Putamen (tissue), 1 donor: ENCODE data around the gene UBC.
"Not testable (repeated sequence)": the region's sequence is repeated elsewhere in the genome, so short reads cannot be mapped to it uniquely, and the experiment has no call there.

ENCODE experiments used
- DNase-seq: peaks from one replicate; pipeline ENCODE4 v3.0.0-alpha.2; 2016; ENCODE audit warnings: low spot score

Gene UBC

DNA sequence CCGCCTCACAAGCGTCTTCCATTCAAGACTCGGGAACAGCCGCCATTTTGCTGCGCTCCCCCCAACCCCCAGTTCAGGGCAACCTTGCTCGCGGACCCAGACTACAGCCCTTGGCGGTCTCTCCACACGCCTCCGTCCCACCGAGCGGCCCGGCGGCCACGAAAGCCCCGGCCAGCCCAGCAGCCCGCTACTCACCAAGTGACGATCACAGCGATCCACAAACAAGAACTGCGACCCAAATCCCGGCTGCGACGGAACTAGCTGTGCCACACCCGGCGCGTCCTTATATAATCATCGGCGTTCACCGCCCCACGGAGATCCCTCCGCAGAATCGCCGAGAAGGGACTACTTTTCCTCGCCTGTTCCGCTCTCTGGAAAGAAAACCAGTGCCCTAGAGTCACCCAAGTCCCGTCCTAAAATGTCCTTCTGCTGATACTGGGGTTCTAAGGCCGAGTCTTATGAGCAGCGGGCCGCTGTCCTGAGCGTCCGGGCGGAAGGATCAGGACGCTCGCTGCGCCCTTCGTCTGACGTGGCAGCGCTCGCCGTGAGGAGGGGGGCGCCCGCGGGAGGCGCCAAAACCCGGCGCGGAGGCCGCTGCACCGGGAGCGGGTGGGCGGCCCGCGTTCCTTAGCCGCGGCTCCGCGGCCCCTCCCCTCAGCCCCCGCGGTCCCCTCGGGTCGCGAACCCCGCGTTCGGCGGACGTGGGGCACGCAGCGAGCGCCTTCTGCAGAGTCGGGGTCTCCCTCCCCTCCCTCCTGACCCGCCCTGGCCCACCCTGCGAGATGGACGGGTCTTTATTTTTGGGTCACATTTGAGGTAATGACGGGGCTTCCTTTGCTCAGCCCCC is at the start of gene UBC:
Gene UBC, minus strand, starts transcription at position 259 of the 847 bp plus-strand sequence. CDS start 879 bp downstream, outside the sequence.
- DNase-seq = peak; percentile 92

DNA sequence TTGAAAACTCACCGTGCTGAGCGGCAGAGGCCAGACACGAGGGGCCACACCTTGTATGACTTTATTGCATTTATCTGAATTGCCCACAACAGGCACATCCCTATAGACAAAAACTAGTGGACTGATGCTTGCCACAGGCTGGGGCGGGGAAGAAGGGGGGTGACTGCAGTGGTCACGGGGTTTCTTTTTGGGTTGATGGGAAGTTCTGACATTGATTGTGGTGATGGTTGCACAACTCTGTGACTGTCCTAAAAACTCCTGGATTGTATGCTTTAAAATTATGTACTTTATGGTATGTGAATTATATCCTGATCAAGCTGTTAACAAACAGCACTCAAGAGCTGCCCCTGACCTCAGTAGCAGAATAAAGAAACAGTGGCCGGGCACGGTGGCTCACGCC is 48.8 kb upstream of the UBC start:
- no peak for DNase-seq

DNA sequence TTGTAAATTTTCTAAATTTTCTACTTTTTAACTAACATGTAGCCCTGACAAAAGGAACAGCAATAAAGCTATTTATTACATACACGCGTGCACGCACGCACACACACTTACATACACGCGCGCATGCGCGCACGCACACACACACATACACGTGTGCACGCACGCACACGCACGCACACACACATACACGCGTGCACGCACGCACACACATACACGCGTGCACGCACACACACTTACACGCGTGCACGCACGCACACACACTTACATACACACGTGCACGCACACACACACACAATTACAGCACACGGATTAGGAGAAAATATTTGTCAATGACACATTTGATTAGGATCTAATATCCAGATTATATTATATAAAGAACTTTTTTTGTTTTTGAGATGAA is 46.6 kb upstream of the UBC start:
- no peak for DNase-seq

DNA sequence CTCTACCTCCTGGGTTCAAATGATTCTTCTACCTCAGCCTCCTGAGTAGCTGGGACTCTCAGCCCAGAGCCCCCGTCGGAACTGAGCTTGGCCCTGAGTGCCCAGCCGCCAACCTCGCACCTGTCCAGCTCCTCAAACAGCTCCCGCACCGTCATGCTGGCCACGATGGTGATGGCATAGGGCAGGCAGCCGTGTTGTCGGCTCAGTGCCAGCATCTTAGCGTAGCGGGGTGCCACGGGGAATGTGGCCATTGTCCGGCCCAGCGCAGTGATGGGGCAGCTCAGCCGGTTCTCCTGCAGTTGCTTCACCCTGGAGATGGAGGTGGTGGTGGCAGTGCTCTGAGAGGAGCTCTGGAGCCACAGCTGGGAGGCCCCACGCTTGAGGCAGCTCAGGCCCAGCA is 42.1 kb upstream of the UBC start:
- DNase-seq = no peak

DNA sequence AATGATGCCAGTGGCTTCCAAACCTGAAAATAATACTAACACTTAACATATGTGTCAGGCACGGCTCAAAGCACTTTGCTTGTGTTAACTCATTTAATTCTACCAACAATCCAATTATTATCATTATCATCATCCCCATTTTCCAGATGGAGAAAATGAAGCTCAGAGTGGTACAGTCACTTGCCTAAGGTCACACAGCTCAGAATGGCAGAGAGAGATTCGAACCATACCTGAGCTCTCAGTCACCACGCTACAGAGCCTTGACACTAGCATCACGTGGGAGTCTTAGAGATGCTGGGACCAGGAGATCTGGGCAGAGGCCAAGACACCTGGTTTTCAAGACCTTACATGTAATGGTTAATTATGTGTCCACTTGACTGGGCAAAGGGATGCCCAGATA is 40.3 kb upstream of the UBC start:
- no peak for DNase-seq

DNA sequence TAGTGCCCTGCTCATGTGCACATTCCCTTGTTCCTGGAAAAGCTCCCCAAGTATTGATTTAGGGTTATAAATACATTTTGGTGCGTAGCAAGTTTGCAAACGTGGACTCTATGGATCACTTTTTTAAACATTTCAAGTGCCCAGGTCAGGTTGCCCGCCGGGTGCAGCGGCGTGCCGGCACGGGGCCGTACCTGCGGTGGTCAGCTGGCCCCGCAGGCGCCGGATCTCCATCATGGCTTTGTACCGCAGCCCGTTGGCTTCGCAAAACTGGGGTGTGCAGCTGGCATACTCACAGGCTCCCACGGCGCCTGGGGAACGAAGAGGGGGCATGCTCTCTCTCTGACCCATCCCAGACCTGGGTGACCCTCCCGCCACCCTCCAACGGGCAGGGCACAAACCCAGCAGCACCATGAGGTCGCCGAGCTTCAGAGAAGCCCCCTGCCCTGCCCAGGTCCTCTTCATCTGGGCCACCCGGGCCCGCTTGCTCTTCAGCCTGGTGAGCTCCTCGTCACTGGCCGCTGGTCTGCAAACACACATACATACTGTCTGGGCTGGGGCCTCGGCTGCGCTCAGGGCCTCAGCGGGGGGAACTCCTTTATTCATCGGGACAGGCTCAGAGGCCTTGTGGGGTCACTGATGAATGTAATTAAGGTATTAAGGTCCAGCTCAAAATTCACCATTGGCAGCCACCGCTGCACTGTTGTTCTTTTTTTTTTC is 39.4 kb upstream of the UBC start:
- no peak for DNase-seq

DNA sequence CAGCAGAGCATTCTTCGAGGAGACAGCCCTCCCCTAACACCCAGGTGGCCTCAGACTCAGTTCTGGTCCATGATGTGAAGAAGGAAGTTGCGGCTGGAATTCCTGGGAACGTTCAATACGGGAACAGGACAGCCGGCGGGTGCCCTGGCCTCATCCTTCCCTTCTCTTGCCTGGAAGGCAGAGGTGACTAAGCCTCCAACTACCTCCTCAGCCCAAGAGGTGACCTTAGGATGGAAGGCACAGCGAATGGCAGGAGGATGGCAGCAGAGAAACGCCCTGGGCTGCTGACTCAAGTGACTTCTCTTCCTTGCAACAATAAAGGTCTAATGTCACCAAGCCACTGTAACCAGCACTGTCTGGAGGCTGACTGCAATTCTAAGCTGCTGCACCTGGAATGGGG is 38.4 kb upstream of the UBC start:
- no peak for DNase-seq

DNA sequence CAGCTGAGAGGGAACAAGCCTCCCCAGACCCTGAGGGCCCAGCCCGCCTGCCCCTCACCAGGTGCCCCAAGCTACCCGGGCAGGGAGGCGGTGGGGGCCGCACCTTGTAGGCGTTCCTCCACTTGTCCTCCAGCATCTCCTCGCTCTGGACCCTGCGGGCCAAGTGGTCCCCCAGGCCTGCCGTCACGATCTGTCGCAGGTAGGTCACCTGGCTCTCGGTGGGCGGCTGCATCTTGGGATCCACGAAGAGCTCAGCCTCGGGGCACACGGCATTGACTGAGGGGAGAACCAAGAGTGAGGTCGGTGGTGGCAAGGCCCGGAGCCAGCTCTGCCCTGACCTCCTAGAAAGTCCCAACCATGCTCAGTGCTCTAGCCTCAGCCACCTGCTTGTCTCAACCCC is 37.8 kb upstream of the UBC start:
- DNase-seq = no peak

DNA sequence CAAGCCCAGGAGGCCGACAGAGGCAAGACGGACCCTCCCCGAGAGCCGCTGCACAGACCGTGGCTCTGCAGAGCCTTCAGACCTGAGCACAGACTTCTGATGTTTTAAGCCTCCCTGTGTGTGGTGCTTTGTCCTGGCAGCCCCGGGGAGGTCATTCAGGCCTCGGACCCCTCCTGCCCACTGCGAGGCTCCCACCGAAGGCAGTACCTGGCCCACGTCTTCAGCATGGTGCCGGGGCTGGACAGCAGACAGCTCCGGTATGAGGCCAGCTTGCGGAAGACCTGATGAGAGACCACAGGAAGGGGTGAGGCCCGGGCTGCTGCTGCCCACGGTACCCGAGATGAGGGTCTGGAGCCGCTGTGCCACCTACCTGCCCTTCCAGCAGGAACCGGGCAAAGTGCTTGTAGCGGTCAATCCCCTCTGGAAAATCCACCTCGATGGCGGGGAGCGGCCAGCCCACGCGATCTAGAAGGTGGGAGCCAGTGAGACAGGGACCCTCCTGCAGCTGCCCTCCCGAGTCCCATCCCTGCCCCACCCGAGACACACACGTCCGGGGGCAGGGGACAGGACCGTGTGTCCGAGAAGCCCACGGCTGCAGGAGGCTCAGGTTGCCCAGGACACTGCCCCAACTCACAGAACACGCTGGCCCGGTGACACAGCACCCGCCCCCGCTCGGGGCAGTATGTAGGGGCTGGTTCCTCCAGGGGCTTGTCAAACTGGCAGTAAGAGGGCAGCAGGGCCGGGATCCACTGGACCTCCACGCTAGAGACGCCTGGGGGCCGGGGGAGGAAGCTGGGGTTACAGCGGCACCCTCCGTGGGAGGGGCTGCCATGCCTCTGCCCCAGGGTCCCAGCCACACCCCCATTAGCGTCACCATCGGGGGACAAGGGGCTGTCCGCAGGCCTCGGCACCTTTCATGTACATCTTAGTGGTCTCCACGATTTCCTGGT is 35.6 kb upstream of the UBC start:
- no peak for DNase-seq

DNA sequence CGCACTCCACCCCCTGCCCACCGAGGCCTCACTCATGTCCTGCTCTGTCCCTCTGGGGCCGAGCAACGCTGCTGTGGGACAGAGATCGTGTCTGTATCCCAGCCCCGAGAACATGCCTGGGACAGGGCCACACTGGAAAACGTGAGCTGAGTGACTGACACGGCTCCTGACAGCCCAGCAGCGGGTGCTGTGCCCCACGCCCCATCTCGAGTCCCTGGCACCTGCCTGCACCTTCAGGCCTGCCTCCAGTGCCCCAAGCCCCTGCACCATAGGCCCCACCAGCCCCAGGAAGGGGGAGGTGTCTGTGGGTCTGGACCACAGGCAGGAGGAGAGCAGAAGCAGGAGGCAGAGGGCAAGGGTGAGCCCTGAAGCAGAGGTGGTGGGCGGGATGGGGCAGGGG is 34.6 kb upstream of the UBC start:
- no peak for DNase-seq

DNA sequence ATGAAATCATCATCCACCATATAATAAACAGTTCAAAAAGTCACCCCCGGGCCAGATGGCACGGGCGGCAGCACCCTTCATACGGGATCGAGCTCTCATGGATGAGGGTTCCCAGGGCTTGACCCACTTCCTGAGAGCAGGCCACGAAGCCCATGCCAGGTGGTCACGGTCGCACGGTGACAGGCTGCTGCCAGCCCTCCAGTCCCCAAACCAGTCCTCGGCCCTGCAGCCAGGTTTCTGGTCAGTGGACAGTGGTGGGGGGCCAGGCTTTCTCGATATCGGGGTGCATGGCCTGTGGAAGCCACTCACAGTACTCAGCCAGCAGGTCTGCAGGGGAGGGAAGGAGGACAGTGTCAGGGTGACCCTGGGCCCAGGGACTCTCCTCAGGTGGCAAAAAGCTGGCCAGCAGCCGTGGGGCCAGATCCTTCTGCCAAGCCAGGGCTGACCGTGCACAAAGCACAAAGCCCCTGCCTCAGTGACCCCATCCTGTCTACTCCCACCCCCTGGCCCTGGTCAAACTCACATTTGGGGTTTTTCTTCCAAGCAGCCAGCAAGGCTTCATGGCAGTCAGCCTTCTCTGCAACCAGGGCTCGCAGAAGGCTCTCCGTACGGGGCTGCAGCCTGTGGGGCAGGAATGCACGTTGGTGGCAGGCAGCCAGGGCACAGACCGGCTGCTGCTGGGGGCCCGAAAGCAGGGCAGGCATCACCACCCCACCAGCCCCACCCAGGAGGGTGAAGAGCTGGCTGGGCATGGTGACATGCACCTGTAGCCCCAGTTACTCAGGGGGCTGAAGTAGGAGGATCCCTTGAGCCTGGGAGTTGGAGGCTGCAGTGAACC is 33.3 kb upstream of the UBC start:
- DNase-seq = no peak

DNA sequence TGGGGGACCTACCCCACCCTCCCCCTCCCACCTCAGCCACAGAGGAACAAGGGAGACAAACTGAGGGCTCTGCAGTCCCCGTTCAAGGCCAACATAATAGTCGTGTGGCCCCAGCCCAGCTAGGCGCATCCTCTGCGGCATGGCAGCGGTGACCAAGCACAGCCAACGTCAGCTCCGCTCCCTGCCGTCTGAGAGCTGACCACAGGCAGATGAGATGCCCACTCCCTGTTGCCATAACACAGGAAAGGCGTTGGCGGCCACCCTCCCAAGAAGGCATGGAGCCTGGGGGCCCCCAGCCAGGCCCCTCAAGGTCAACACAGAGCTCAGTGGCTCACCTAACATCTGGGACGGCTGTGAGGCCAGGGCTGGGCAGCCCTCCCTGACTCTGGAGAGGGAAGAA is 32.6 kb upstream of the UBC start:
- DNase-seq = no peak

DNA sequence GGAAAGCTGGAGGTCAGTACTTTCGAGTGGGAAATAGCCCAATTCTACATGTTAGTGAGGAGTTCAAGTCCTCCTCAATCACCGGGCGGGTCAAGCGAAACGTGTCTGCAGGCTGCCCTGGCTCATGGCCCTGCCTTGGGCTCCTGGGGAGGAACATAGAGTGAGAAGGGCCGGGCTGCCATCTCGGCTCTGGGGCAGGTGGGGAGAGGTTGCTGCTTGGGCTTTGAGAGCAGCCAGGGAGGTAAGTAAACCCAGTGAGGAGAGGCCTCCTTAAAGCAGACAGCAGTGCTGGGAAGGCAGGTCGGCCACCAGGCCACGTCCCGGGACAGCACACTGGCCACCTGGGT is 32.0 kb upstream of the UBC start:
- no peak for DNase-seq

DNA sequence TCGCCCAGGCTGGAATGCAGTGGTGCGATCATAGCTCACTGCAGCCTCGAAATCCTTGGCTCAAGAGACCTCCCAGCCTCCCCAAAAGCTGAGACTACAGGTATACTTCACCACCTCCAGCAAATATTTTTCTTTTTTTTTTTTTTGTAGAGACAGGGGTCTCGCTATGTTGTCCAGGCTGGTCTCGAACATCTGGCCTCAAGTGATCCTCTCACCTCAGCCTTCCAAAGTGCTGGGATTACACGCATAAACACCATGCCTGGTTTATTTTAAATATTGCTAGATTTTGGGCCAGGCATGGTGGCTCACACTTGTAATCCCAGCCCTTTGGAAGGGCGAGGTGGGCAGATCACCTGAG is 26.7 kb upstream of the UBC start:
- DNase-seq = no peak

DNA sequence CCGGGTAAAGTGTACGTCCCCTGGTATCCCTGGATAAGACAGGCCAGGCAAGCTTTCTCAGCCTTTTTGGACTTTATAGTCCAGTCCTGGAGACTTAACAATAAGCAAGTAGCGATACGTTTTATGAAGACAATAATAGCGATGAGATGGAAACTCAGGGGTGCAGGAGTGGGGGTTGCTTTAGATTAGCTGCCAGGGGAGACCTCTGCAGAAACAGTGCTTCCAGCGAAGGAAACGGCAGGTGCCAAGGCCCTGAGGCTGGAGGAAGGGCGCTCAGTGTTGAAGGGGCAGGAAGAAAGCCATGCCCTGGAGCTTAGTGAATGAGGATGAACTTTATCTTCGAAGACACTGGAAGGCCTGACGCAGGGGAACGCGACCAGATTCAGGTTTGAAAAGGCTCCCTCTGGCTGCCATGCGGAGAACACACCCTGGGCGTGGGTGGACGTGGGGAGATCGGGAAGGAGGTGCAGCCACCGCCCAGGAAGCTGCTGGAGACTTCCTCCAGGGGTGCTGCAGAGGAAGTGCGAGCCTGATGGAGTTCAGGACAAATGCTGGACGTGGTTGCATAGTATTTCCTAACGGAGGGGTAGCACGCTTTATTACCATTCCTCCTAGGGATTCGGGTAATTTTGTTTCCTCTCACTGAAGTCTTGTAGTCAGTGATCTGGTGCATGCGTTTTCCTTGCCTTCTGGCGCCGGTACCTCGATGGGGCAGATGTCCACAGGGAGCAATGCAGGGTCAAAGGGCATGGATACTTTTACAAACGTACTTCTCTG is 26.1 kb upstream of the UBC start:
- DNase-seq = peak; percentile 88

DNA sequence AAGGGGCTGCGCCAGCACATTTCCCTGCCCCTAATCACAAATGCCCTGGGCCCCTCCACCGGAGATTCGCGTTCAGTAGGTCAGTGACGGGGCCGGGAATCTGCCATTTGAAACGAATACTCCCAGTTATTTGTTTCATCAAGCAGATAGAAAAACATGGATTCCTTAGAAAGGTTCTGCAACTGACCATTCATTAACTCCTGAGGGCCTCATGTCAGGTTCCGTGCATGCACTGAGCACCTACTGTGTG is 25.6 kb upstream of the UBC start:
- no peak for DNase-seq

DNA sequence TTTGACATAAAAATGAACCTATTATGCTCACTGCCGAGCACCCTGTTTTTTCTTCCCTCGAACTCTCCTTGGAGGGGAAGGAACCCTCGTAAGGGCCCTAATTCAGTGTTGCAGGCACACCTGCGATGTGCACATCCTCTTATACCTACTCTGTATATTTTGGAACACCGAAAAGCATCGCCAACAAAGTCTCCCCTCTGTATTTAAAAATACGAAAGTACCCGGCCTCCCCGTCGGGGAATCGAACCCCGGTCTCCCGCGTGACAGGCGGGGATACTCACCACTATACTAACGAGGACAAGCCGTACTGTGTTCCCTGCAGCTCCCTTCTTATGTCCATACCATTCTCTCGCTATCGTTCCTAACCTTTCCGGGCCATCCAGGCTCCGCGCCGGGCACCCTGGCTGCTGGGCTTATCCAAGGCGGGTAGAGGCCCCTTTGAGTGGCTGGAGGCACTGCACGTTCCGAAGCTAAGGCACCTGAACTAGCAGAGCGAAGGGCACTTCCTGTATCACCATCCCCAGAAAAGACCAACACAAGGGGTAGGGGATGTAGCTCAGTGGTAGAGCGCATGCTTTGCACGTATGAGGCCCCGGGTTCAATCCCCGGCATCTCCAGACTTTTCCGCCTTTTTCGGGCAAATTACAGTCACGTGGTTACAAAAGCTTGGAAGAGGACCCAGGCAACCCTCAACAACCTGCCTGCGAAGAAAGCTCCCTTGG is 25.1 kb upstream of the UBC start:
- peak; percentile 96 for DNase-seq

DNA sequence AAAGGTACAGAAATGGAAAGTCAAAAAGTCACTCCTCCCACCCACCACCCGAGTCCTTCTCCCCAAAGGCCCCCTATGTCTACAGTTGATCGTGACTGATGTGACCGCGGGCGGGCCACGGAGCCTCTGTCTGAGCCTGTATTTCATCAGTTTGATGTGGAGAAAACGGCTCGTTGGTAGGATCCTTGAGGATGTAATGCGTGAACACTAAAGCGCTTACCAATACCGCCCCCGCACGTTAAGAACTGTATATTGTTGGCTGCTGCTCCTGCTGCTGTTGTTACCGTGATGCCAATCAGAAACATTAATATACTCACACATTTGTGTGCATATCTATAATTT is 24.6 kb upstream of the UBC start:
- peak; percentile 81 for DNase-seq

DNA sequence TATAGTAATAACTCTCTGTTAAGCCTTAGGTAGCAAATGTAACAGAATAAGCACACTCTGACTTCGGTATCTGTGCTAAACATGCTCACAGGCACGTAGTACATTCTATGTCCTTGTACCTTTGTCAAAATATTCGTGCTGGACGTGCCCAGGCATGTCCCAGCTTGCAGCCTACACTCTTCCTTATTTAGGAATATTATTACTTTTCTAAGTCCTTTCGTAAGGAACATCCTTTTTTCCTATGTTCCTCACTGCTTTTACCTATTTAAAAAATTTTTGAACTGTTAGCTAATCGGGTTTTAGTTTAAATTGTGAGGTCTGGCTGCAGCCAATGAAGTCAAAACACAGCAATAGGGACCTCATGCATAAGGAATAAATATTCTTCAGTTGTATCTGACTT is 24.1 kb upstream of the UBC start:
- DNase-seq = no peak

DNA sequence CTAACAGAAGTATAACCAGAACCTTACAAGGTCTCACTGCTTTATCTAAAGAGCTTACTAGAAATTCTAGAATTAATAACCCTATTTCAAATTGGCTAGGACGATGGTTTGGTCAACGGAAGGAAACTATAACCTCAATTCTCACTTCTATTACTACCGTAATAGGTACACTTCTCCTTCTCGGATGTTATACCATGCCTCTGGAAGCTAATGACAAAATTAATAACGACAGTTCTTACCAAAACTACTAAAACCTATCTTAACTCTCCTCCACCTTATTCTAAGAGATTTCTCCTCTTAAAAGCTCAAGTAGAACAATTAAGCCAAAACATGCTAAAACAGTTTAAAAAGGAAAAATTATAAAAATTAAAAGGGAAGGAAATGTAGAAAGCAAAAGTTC is 23.7 kb upstream of the UBC start:
- no peak for DNase-seq

DNA sequence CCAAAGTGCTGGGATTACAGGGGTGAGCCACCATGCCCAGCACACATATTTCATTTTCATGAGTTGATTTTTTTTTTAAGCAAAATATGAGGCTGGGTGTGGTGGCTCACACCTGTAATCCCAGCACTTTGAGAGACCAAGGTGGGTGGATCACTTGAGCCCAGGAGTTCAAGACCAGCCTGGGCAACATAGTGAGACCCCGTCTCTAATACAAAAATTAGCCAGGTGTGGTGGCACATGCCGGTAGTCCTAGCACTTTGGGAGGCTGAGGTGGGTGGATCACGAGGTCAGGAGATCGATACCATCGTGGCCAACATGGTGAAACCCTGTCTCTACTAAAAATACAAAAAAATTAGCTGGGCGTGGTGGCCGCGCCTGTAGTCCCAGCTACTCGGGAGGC is 17.1 kb upstream of the UBC start:
- not testable (repeated sequence) for DNase-seq
